Jurkat, Clone E6-1 (cell line): Measurements from ENCODE around the gene ACP1.

ENCODE experiments used
- DNase-seq: peaks from one replicate; pipeline ENCODE4 v3.0.0-alpha.2; 2011; ENCODE audit warnings: low read depth, low spot score
- H3K4me3 ChIP-seq: 2 replicates; pipeline ENCODE4 v1.5.1; 2011; ENCODE audit warnings: mild to moderate bottlenecking, low read length, control low read depth, moderate library complexity

The ACP1 gene

DNA sequence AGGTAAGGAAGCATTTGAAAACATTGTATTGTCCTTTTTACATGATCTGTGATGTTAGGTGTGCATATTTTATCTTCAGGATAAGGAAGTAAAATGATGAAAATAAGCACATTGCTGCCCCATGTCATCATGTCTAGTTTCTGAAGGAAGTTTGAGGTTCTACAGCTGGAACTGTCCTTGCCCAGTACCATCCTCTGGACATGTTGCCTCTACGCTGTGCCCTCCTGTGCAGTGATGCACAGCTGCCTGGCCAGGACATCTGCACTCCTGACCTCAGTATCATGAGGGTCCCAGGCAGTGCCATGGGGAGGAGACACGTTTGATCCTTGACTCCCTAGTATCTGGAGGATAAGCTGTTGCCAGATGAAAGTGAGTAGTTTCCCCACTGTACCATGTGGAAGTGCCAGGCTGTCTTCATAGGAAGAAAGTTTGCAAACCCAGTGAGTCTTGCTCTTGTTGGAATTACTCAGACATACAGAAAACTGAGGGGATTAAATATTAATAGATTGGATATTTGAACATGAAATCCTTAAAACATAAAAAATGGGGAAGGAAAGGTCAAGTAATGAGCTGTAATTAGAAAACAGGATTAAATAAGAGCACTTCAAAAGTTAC, 13.7 kb downstream of the ACP1 start:
- no peak for DNase-seq
- H3K4me3 ChIP-seq, result no peak overlapping the region

DNA sequence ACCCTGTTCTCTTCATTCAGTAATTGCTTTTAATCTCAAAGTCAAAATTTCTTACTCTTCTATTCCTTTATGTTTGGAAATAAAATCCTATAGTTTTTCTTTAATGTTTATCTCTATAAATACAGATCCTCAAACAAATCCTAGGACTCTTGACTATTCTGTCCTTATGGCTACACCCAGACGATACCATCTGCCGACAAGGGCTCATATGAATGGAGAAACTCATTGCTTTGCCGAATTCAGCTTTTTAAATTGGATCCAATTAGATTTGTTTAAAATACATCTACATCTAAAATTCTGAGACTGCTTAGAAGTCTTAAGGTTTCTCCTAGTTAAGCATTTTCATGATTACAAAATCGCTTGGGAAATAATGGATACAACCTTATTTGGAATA, 14.2 kb downstream of the ACP1 start:
- DNase-seq, result no peak

DNA sequence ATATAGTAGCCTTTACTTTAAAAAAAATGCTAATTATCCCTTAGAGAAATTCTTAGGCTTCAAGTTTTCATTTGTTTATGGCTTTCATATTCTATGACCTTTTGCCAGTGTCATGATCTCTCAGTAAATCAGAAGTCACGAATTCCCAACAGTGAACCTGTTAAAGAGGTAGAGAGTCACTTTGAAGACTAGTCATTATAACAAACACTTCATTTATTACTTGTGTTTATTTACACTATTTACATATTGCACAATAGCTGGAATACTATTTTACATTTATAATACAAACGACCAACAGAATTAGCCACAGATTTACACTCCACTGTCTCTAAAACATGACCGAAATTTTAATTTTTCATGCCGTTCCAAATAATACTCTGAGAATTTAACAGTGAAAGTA, 14.6 kb downstream of the ACP1 start:
- DNase-seq, result no peak
- H3K4me3 ChIP-seq, result no peak overlapping the region

More for the DNA sequence above, 14.2 kb downstream of the ACP1 start:
- H3K4me3 ChIP-seq, result no peak overlapping the region

DNA sequence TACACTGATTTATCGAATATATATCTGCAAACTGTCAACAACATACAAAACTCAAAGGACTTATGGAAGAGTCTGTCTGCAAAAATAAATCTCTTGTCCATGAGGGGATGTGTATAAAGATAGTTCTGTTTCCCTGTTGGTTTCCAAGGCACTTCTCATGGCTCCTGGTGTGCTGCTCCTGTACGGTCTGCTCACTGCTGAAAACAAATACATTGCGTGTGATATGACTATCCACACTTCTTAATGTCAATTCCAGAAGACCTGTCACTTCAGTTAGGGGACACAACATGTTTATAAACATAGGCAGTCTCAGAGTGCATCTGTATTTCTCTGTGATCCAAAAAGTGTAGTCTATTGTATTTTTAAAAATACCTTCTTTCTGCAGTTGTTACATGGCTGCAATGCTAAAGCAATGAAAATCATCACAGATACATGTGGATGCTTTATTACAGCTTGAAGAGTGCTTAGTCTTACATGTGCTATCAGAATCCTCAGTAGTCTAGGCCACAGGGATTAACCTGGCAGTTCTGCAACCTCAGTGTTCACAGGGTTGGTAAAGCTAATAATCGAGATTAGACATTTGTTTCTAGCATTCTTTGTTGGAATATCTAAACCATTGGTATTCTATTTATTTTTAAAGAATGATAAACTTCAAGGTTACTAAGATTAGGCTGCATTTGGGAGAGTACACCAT, 15.4 kb downstream of the ACP1 start:
- no peak overlapping the region for H3K4me3 ChIP-seq
- DNase-seq, result no peak

DNA sequence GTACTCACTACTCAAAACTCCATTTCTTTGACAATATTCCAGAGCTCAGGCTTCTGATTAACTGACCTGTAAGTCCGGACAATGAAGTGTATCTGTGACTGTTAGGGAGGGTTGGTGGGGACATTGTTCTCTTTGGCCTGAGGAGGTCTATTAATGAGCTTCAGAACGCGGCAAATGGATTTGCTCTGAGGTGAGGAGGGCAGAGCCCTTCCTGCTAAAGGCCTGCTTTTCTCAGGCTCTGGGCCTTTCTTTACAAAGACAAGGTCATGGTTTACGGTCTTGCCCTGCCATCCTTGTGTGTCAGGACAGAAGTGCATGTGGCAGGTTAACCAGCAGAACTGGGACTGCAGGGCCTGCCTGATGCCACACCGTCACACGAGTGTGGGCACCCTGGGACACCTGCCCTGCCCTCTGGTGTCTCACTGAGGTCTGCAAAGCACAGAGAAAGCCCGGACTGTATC, 15.9 kb downstream of the ACP1 start:
- no peak for DNase-seq
- no peak overlapping the region for H3K4me3 ChIP-seq

DNA sequence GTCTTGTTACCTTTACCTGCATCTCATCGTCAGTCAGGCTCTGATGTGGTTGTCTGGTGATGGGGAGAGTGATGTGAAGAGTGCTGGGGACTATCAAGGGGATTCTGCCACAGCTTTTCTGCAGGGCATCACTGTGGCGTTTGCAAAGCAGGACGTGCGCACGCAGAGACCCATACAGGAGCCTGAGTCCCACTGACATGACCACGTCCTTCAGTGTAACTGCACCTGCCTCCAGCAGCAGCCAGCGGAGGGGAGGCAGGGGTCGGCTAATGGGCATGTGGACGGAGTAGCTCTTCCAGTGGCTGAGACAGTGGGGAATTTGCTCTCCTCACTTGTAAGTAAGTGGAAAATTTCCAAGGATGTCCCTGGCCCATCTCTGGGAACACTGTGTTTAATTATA, 16.6 kb downstream of the ACP1 start:
- H3K4me3 ChIP-seq, result no peak overlapping the region
- DNase-seq, result no peak

DNA sequence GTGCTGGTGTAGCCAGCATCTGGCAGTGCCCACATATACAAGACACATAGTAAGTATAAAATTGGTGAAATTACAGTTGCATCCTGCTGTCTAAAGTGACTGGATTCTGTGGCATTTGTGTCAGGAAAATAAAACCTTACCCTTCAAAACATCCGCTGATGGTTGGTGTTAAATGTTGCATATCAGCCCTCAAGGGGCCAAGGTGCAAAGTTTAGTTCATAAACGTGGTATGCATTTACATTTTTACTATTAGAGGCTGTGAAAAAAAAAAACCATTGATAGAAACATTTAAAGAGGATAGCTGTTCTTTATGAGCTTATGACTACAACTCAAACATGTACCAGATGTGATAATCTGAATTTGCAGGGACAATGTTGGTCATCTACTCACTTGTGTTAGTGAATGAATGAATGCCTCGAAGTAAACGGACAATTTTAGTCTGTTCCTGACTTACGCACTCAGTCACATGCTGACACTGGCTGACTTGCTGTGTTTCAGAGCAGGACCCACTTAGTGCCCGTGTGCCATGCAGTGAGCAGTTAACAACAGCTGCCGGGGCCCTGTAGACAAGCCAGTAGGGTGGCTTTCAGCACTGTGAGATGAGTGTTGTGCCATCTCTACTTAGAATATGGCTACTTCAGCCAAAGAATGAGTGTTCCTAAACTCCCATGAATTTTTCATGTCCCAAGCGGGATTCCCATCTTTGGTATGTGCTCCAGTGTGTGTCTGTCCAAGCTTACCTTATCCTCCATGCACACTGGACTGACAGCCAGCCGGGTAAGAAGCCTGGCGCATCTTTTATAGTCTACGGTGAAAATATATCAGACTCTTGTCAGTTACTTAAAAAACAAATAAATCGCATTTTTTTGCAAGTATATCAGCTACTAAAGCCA, 17.9 kb downstream of the ACP1 start:
- no peak for DNase-seq
- no peak overlapping the region for H3K4me3 ChIP-seq

DNA sequence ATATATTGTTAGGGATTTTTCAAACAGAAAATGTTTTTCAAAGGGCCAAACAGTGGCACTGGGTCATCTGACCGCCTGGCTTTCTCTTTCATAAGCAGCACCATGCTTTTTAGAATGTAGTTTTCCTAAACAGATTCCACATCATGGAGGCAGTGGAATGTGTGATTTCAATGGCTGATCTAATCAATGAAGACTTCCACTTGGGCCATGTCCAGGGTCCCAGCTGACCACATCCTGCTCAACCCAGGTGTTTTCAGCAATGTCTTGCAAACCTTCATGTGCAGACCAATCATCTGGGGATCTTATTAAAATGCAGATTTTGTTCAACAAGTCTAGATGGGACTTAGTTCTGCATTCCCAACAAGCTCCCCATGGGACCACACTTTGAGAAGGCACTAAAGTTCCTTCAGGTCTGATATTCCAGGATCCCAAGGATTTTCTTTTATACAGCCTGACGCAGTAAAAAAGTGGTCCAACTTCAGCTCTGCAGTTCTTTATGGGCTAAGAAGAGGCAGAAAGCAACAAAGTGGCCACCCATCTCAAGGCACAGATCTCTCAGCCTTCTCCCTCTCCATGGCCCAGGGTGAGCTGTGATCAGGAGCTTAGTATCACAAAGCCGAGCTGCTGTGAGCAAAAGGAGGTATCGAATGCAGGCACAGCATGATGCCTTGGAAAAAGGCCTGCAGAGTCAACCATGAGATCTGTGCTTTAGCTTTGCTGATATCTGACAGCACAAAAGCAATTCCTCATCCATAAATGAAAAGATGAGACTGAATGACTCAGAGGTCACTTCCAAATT, 19.4 kb downstream of the ACP1 start:
- DNase-seq, result no peak
- H3K4me3 ChIP-seq, result no peak overlapping the region

DNA sequence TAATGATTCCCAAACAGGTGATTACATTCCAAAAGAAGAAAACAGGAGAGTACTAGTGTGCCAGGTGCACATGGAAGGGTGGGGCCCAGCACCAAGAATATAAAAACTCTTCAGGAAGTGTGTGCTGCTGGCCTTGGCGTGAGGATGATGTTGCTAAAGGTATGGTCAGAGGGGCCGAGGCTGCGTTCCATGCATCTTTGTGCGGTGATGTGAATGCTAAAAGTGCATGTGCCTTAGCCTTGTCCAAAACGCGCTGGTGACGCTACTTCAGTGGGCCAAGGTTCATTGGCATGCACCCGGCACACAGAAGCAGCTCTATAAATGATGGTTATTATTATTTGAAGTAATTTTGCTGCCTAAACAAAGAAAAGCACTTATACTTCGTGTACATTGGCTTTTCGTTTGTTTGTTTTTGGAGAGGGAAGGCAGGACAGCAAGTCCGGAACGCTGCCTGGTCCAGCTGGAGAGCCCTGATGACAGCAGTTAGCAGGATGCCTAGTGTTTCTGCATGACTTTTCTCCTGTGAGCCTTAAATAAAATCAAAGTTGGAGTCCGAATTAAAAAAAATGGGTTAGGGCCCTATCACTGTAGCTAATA, 20.2 kb downstream of the ACP1 start:
- no peak for DNase-seq
- H3K4me3 ChIP-seq, result no peak overlapping the region

DNA sequence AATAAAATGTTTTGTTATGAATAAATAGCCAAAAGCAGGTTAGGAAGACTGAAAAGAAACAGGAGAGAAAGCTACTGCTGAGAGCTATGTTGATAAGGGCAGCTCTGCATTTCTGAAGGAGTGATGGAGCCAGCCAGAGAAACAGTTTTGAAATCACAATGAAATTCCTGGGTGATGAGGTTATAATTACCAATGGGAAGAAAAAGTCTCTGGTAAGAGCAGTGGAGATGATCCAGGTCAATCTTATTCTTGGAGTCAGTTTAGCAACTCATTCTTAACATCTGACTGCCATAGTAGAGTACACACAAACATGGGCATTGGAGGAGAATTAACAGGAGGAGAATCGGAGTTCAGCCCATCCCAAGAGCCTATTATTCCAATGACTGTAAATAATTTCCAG, 20.8 kb downstream of the ACP1 start:
- no peak for DNase-seq

DNA sequence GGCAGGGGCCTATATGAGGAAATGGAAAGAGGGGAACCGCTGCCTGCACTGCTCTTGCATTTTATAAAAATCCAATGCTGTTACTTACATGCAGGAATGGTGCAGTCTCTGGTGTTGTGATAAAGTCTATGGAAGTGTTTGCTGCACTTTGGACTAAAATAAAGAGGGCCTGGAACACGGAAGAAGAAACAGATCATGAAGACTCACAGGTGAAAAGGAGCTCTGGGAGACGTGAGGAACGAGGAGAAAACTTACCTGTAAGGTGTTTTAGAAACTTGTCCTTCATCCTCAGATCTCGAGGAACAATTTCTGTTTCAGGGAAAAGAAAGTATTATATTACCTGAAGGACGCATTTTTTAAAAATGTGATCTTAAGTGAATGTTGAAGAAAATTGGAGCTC, 21.3 kb downstream of the ACP1 start:
- DNase-seq, result no peak
- no peak overlapping the region for H3K4me3 ChIP-seq

More for the DNA sequence above, 20.8 kb downstream of the ACP1 start:
- H3K4me3 ChIP-seq, result no peak overlapping the region

DNA sequence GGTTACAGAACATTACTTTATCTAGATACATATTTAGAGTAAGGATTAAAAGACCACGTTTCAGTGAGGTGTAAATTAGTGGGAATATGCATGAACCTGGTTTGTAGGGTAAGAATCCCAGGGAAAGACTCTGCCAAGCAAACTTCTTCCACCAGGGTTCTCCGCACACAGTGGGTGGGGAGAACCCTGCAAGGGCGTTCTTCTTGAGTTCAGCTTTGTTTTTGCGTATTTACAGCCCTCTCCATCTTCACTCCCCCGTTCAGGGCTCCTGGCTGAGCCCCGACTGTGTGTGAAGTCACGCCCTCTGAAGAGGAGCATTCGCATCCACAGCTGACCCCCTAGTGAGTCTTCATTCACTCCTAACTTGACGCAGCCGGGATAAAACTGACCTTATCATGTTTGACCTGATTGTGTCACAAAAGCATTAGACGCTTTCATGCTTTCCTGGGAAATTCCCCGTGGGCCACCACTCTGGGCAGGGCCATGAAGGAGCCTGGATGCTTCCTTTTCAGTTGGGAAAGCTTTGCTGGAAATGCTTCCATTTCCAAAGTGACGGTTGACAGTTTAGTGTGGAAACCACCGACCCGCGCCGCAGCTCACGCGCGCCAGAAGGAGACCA, 22.1 kb downstream of the ACP1 start:
- no peak overlapping the region for H3K4me3 ChIP-seq
- DNase-seq, result no peak

DNA sequence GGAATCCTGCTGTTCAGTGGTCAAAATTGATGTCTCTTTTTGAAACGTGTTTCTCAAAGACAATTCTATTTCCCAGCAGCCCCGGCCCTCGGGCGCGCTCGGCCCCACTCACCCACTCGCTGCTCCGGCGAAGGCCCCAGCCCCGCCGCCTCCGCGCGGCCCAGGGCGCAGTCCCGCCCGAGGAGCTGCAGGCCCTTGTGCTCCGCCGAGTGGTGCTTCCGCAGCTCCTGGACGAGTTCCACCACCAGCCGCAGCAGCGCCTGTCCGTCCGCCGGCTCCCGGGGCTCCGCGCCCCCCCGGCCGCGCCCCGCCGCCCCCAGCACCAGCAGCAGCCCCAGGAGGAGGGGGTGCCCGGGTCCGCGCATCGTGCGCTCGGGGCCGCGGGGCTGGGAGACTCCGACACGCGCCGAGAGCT, 22.7 kb downstream of the ACP1 start:
- DNase-seq, result no peak
- H3K4me3 ChIP-seq, result no peak overlapping the region

DNA sequence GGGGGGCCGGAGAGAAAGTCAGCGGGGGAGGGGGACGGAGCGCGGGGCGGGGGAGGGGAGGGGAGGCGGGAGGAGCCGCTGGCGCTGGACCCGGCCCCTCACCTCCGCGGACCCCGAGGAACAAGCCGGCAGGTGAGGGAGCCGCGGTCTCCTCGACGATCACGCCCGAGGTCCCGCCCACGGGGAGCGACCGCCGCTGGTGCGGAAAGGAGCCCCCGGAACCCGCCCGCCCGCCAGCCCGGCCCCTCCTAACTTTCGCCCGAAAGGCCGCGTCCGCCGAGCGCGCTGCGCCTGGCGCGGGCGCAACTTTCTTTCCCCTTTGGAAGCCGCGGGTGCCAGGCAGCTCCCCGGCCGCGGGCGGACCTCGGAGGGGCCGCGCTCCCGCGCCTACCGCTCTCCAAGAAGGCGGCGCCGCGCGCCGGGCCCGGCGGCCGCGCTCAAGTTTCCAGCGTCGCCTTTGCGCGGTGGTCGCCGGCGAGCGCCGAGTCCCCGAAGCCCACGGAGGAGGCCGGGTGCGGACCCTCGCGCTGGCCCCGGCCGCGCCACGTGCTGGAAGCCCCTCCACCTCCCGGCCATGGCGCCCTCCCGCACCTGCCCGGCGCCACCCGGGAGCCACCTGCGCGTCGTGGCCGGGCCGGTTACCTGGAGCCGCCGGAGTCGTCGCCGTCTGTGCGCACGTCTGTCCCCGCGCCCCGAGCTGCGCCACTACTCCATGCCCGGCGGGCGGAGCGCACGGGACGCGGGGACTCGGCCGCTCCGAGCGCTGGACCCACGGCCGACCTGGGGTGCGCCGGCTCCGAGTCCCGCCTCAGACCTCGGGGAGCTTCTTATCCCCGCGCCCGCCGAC, 23.4 kb downstream of the ACP1 start, which contains the start of gene ALKAL2:
ALKAL2 (minus strand) TSS at position 181 of the 847 bp plus-strand sequence. CDS start 256 bp downstream, outside the sequence.
- DNase-seq, result no peak
- H3K4me3 ChIP-seq, result no peak within 1 kb of the TSS; the same call in 1 of the 2 replicates

DNA sequence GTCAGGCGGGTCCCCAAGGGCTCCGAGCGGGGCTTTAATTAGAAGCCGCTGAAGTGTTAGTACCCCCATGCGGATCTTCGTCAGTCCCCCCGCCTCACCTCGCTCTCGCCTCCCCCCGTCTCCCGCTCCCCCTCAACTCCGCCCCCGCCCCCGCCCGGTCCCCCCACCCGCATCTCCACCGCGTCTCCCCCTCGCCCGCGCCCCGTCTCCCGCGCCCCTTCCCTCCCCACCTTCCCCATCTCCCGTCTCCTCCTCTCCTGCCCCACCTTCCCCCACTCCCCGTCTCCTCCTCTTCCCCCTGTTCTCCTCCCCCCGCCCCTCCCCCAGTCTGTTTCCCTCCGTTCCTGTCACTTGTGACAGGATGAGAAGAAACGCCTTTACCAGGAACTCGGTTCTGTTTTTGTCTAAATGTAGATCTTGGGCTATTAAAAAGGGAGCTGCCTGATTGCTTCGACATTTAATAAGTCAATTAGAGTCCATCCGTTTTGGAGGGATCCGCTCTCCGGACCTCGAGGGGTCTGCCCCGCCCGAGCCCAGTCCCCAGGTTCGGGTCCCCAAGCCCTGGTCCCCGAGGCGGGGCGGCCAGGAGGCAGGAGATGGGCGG, 24.1 kb downstream of the ACP1 start:
- H3K4me3 ChIP-seq, result no peak overlapping the region

DNA sequence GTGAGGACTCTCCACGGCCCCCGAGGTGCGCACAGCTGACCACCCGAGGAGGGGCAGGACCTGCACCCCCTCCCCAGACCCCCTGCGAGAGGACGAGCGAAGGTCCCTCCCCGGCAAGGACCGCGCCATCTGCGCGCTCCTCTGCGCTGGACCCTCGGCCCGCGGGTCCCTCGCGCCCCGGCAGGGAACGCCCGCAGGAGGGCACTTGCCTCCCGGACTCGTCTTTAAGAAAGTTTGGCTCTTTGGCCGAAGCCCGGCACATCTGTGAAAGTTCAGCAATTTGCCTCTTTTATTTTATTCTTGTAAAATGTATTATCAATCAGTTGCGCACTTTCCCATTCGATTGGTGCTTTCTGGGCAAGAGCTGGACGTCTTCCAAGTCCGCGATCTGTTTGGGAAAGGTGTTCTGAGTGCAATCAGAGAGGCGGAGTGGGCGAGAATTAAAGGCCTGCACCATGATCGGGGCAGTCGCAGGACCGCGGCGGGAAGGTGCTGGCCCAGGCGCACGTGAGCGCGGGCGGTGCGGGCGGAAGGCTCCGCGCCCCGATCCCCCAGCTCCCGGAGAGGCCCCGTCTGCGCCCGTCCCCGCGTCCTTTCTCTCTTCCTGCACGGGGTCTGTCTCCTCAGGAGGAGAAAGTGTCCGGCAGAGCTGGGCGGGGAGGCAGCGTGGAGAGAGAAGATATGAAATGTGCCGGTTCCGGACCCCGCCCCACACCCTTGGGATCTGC, 24.8 kb downstream of the ACP1 start:
- no peak overlapping the region for H3K4me3 ChIP-seq
- DNase-seq, result no peak

More for the DNA sequence above, 24.1 kb downstream of the ACP1 start:
- DNase-seq, result no peak
